GM18520 (cell line): ENCODE results near the gene RAB17.
"Not testable (repeated sequence)": the region's sequence is repeated elsewhere in the genome, so short reads cannot be mapped to it uniquely, and the experiment has no call there.

Experiments used
- ATAC-seq: cut with Tn5 transposase; IDR thresholded peaks from one replicate; pipeline ENCODE4 v1.9.1; 2021; ENCODE audit not compliant: unreplicated experiment

The RAB17 gene

DNA sequence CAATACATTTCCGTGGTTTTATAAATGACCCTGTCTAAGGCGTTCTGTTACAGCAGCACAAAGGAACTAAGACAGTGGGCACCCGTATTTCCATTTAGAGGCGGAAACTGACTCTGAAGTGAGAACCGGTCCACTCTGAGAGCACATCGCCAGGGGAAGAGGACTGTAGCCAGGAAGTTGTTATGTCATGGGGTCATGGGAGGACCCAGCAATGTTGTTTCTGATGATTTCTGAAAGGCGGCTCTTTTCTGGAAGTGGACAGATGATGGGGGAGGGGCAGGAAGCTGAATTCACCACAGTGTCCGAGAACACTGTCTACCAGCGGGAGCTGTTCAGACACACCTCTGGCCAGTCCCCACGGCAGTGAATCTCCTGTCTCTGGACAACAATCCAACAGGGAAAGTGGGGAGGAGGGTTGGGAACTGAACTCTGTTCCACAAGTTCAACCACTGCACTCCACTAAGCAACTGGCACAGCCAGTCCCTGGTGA lies 34.7 kb upstream of the RAB17 start:
- no peak for ATAC-seq

DNA sequence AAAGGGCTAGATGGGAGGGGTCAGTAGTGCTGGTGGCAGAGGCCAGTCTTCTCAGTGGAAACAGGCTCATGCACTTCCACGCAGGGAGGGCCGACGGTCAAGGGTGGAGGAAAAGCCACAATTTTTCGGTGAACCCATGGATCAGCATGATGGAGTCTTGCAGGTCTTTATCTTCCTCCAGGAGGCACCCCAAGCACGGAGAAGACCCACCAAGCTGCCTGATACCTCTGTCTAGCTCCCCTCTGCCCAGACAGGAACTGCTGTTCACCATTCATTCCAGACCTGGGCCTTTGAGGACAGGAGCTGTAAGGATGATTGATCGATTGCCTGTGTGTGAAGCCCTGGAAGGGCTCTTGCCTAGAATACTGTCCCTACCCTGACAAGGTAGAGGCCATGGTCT lies 34.0 kb upstream of the RAB17 start:
- no peak for ATAC-seq

DNA sequence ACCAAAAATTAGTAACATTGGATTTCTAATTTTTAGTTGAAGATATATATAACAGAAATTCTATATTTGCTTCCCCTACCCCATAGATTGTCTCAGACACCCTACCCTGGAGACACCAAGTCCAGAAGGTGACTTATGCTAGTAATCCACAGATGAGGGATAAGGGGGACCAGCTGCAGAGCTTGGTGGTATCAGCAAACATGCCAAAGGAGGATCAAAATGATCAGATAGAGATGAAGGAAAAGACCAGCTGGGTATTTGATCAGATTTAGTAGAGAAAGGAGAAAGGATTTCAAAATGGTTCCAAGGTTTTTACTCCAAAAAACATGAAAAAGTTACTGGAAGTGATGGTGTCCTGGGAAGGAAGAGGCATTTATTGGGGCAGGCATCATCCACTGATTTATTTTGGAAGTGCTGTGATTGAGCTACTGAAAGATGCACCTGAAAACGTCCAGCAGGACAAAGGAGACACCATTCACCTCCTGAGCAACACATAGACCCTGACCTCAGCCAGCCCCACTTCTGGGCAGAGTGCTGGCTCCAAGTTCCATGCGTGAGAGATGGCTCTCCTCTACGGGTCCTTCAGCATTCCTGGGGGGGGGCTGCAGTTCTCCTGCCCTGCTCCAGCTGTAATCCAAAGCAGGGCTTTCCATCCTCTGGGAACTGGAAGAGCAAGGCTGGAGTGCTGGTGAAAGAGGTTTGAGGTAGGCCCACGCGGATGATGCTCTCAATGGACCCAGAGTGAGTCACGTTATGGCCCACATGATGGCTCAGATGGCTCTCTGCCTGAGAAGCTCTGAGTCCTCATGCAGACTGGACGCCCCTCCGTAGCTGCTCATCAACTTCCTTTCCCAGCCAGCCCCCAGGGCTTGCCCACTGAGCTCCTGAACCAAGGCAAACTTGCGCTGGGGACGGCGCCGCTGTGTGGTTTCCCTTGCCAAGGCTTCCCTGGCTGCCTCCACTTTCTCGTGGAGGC lies 33.2 kb upstream of the RAB17 start:
- no peak for ATAC-seq

DNA sequence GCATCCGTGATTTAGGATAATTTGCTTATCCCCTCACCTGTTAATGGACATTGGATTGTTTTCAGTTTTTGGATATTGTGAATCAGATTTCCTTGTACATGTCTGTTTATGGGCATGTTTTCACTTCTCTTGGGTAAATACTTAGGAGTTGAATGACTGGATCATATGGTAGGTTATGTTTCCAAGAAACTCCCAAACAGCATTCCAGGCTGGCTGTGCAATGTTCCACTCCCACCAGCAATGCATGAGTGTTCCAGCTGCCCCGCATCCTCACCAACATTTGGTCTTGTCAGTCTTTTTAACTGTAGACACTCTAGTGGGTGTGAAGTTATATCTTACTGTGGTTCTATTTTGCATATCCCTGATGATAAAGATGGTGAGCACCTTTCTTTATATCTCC lies 27.9 kb upstream of the RAB17 start:
- no peak for ATAC-seq

DNA sequence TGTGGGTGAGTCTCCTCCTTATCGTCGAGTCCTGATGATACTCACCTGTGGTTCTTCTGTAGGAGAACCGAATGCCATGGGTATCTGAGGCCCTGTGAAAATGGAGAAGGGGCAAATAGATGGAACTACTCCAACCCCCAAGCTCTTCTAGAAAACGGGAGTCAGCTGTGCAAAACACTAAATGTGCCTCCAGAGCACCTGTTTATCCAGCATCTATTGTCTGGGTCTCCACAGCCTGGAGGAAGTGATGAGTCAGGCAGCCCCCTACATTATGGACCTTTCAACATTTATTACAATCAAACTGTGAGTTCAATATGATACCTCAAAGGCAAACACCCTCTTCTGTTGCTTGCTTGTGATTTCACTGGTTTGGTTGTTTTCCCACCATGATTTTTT lies 27.1 kb upstream of the RAB17 start:
- ATAC-seq = no peak

DNA sequence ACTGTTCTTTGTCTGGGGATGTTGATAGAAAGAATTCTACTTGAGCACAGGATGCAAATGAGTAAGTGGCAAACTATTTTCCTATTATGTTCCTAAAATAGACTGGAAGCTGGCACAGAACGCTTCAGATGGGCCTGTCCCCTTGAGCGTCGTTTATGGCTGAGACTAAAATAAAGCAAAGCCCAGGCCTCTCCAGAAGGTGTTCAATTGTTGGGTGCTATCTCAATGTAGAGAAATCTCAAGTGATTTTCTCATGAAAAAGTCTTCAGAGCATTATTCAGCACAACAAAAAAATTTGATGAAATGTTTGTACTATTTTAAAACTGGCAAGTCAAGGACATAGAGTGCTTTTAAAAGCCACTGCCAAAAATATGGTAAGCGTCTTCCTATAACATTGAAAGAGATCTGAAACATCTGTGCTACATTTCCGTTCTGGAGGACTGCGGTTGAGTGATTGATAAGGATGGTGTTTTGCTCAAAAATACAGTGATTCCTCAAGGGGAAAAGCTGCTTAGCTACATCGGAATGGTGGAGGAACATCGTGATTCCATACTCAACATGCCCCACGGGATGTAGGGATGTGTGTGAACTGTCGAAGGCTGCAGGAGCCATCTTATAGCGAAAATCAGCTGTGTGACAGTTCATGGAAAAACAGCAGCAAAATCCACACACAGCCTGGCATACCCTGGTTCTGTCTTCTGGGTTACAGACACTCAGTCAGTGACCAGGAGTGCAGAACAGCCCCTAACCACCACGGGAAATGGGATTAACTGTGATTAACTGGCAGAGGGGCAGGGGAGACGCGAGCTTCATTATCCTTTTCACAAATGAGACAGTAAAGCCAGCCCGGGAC lies 26.4 kb upstream of the RAB17 start:
- no peak for ATAC-seq

DNA sequence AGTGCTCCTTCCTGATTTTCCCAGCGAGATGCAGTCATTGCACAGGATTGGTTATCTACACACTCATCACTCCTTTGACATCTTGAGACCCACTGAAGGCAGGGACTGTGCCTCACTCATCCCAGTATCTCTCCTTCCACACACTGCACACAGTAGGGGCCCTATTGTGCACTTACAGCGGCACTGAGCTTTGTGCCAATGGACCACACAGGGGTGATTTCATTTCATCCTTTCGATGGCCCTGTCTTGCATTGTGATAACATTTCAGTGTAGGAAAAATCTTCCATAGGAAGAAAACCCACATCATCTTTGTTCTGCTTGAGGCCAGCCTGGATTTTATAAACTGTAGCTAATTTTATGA lies 25.8 kb upstream of the RAB17 start:
- no peak for ATAC-seq

DNA sequence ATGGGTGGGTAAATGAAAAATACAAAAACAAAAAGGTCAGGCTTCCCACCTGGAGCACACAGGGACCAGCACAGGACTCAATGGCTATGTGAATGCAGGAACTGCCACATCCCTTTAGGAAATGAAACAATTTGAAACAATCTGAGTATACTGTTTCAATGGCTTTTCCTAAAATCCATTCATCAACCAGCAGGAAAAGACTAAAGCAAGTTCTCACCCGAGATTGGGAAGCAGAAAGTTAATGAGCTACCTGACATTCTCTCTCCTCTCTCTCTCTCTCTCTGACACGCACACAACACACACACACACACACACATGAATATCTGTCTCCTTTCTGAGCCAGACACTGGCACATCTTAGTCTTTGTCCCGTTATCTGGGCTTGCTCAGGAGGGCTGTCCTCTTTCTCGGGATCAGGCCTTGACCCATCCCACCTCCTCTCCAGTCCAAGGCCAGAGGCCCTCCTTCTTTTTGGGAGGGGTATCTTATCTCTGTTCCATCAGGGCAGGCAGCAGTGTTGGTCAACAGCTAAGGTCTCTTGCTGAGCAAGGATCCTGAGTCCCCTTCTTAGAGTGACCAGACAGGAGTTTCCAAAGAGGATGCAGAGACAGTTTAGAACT lies 25.2 kb upstream of the RAB17 start:
- no peak for ATAC-seq

DNA sequence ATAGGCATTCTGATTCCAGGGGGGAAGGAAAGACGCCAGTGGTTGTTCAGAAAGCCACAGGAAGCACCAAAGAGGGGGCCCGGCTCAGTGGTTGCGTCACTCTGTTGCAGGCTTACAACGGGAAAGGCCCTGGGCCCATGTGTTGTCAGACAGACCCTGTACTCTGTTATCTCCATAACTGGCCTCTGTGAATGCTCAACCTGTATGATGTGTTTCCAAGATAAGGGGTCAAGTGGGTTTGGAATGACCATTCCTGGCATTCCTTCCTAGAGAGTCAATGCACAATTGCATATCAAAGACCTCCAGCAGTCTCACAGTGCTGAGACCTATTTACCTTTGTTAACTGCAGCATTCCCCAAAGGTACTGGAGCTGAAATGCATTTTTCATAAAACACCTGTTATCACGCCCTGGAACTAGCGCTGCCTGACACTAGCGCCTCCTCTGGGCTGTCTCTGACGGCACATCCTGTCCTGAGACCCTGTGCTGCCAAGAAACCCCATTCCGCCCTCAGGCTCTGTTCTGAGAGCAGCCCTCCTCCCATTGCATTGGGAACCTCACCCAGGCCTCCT lies 23.7 kb upstream of the RAB17 start:
- ATAC-seq = no peak

DNA sequence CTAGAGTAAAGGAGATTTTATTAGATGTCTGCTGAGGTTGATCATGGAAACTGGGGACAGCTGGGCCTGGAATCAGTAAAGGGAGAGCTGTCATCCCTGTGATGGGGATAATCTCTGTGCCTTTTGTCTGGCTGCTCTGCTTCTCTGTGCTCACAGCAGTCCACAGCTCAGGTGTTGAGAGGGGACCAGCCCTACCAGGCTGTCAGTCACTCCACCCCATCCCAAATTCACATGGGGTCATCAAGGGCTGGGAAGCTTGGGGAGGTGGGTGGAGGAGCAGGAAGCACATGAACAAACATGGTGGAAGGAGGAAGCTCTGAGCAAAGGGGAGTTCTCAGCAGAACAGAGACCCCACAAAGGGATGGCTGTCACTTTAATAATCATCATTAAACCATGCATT lies 23.1 kb upstream of the RAB17 start:
- no peak for ATAC-seq

DNA sequence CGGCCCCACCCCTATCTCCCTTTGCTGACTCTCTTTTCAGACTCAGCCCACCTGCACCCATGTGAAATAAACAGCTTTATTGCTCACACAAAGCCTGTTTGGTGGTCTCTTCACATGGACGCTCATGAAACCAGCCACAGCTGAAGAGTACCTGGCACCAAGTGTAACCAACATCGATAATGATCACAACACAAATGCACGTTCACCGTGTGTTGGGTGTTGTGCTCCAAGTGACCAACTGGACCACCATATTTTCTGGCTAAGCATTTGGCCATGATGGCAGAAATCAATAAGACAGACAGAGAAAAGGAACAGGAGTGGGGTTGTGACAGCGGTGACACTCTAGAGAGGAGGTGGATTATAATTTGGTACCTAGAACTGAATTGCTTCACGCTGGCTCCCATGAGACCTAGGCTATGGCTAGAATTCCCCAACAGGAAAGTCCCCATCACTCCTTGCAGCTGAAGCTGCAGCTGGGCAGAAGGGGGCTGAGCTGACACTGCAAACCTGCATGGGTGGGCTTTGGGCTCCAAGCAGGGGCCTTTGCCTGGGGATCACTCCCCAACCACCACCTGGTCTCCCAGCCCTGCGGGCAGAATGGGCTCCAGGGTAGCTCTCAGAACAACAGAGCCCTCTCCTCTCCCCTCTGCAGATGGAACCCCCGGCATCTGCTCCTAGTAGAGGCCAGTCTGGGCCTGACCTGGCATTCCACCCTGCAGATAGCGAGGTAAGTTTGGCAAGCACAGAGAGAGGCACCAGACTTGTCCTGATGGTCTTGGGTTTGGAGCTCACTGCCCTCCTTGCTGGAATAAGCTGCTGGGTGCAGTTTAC lies 22.2 kb upstream of the RAB17 start:
- ATAC-seq = no peak

DNA sequence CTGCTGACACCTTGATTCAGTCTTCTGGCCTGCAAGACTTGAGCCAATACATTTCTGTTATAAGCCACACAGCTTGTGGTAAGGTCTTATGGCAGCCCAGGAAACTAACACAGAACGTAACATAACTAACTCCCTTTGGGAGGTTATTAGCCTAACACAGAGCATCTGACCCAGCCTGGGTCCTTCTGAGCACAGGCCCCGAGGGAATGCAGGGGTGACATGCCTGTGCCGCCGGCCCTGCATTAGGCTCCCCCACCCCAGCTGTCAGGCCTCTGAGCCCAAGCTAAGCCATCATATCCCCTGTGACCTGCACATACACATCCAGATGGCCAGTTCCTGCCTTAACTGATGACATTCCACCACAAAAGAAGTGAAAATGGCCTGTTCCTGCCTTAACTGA lies 16.0 kb upstream of the RAB17 start:
- not testable (repeated sequence) for ATAC-seq

DNA sequence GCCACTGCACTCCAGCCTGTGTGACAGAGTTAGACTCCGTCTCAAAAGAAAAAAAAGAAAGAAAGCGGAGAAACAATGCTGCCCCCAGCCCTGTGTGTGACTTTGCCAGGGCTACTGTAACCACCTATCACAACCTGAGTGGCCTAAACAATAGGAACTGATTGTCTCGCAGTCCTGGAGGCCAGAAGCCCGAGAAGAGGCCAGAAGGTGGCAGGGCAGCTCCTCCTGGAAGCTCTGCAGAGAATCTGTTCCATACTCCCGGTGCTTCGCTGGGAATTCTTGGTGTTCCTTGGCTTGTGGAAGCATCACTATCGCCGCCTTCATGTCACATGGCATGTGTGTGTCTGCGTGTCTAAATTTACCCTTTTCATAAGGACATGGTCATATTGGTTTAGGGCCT lies 14.4 kb upstream of the RAB17 start:
- no peak for ATAC-seq

DNA sequence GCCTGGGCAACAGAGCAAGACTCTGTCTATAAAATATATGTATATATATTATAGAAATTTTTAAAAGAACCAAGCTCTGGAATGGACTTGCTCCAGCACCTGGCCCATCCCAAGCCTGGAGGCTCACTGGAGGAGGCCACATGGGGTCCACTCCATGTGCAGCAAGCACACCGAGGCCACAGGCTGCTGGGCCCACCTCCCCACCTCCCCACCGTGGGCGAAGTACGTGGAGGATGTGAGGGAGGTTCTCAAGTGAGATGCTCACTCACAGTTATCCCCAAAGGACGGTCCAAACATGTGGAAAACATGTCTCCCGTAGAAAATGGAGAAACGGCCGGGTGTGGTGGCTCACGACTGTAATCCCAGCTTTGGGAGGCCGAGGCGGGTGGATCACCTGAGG lies 13.9 kb upstream of the RAB17 start:
- ATAC-seq = no peak

DNA sequence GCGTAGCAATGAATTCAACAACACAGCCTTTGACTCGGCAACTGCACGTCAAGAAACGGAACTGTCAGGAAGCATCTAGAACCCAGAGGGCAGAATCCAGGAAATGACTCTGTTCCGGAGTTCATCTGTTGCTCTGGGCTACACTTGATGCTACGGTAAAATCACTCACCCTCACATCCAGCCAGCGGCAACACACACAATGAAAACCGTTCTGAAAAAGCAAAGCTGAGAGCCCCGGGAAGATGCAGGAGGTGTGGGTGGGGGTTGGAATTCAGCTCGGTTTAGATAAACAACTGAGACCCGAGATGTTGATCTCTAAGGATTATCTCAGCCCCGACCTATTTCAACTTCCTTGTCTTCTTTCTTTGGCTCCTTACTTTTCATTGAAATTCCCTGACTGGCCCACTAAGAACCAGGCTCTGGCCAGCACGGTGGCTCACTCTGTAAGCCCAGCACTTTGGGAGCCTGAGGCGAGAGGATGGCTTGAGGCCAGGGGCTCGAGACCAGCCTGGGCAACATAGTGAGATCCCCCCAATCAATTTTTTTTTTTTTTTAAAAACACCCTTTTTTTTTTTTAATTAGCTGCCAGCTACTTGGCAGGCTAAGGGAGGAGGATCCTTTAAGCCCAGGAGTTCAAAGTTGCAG lies 13.3 kb upstream of the RAB17 start:
- ATAC-seq = no peak

DNA sequence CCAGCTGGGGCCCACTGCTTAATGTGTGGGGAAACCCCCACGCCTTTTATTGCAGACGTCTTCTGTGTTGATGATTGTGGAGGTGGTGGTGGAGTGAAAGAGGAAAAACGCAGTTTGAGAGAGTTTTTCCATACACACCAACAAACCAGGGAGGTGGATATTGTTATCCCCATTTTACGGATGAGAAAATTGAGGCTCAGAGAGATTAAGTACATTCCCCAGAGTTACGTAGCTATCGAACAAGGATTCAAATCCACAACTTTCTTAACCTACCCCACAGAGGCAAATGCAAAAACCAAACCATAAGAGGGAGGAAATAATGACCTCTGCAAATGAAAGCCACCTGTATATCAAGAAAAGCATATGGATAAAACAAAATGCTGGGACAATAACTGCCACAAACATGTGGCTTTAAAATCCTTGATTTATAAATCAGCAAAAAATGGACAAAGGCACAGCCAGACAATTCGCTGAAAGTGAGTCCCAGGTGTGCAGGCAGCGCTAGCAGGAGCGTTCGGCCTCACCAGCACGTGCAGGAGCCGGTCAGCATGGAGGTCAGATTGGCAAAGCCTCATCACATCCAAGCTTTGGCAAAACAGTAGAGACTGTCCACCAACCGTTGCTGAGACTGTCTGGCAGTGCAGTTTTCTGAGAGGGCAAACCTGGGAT lies 12.6 kb upstream of the RAB17 start:
- ATAC-seq = no peak

DNA sequence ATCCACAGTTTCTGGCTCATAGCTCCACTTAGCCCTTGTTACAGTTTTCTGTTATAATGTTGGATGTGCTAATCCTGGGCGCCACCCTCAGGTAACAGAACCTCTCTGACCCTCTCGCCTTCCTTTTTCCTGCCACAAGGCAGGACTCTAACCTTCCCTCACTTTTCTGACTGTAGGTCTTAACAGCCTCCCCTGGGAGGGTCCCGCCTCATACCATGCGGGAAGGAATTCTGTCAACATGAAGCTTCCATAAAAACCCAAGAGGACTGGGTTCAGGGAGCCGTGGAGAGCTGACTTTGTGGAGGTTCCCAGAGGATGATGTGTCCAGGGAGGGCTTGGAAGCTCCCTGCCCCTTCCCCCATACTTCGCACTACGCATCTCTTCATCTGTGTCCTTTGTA lies 11.9 kb upstream of the RAB17 start:
- ATAC-seq = no peak

DNA sequence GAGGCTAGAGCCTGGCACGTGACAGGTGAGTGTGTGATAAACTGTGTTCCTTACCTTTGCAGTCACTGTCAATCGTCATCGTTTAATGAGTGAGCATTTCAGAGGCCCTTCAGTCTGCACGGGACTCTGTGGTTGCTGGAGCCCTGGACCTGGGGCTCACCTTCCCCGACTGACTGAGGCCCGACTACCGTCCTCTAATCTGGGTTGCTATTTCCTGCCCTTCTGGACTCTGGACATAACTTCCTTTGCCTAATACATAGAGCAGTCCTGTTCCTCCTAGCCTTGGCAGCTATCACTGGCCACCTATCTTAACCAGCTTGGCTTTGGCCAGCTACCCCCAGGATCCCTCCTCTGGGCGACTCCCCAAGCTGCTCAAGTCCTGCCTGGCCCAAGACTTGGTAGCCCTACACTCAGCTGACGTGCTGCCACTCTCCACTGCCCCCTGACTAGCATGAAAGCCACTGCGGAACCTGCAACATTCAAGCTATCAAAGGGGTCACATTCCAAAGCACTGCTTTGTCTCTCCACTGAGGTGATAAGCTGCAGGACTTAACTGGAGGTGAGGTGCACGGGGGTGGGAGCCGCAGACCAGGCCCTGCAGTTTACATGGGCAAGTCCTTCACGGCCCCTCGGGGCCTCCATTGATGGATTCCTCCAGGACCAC lies 11.1 kb upstream of the RAB17 start:
- no peak for ATAC-seq
